Transverse colon (tissue), 4 donors: ENCODE measurements around the gene TAGAP.

Experiments
- CTCF ChIP-seq, 5 experiments: fragments of 200-600 bp in 3 of 5; fragments of 450-650 bp in 2 of 5; sonication (generic) in 3 of 5; IDR thresholded peaks; 1 replicate in 2 of 5; 2 replicates in 3 of 5; pipeline ENCODE4 v1.5.1; 2016 to 2017; ENCODE audit warnings: antibody characterized with exemption in 5 of 5, inconsistent platforms in 3 of 5, mild to moderate bottlenecking in 2 of 5, moderate library complexity in 1 of 5
- EP300 ChIP-seq: sonication (generic); formaldehyde crosslinking; IDR thresholded peaks from one replicate; pipeline ENCODE4 v1.6.1; 2017; ENCODE audit warnings: antibody characterized with exemption, low read depth
- POLR2A ChIP-seq: fragments of 450-650 bp; IDR thresholded peaks from one replicate; pipeline ENCODE4 v1.6.1; 2016; ENCODE audit warnings: antibody characterized with exemption, mild to moderate bottlenecking, moderate library complexity
- POLR2AphosphoS5 ChIP-seq, 3 donors: sonication (generic); formaldehyde crosslinking; IDR thresholded peaks; one replicate each; pipeline ENCODE4 v1.6.1; 2016; ENCODE audit warnings: antibody characterized with exemption in 3 of 3

- TF ChIP-seq CTCF (IDR thresholded peaks at IDR 0.05): no peak
- TF ChIP-seq EP300: no peak
- no peak for TF ChIP-seq POLR2AphosphoS5 (IDR thresholded peaks at IDR 0.05)
- TF ChIP-seq POLR2A: no peak
Observed at GRCh38 chr6:159012201-159012600, 32.6 kb downstream of the TAGAP start.
